OCI-M2 (cell line): ENCODE data around the gene SIRT3.
"Not testable (repeated sequence)": the region's sequence is repeated elsewhere in the genome, so short reads cannot be mapped to it uniquely, and the experiment has no call there.

Source experiments
- DNase-seq: peaks from one replicate; lab custom pipeline; 2025; ENCODE audit not compliant: unreplicated experiment; lab: John Stamatoyannopoulos, UW

The SIRT3 gene

DNA sequence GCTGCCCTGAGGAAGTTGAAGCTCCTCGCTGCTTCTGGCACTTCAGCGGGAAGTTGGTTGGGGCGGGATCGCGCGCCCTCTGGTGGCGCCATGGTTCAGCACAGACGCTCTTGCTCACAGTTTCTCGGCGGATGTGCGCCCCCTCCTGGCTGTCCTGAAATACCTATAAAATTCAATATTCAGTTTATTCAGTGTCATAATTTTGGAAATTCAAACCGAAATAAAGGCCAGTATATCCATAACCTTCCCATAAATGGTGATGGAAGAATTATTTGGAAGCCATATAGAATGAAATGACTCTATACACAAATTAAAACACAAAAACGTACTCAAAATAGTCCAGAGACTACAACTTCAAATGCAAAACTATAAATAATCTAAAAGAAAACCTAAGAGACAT, 55.9 kb downstream of the SIRT3 start:
- not testable (repeated sequence) for DNase-seq
